Activated CD4-positive, alpha-beta T cell treated with anti-CD3 and anti-CD28 coated beads for 24 hours (primary cell): ENCODE results near the gene OLFM1.

Experiments used
- DNase-seq, 2 donors: peaks; one replicate each; pipeline ENCODE4 v3.0.0-alpha.2; 2020; ENCODE audit warnings: low read depth in 2 of 2

OLFM1 gene

DNA sequence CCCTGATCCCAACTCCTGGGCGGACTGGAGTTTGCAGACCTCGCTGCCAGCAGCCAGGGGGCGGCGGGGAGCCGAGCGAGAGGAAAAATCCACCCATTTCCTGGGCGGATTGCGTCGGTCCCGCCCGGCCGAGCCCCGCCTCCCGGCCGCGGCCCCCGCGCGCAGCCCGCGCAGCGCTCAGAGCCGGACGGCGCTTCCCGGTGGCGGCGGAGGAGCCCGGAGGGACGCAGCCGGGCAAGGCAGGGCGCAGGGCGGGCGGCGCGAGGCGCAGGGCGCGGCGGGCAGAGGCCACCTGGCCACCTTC is at the start of gene OLFM1:
OLFM1 (plus strand) TSS at position 180 of the 304 bp plus-strand sequence. CDS start 322 bp downstream, outside the sequence.
- peak in 1 of 2 donors; percentile 42 for DNase-seq

DNA sequence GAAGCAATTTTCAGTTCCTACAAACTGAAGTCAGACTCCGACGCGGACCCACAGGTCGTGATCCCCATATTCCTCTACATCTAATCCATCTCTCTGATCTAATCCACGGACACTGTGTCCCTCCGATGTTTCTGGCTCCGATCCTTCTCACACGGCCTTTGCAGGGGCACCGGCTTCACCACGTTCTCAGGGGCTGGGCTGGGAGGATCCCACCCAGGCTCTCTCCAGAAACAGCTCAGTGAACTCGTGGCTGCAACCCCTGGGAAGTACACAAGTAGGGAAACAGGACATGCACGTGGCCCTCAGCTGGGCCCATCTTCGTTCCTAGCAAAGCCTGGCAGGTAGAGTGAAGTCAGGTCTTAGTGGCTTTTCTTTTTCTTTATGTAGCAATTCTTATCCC is 49.1 kb upstream of the OLFM1 start:
- DNase-seq, result no peak

DNA sequence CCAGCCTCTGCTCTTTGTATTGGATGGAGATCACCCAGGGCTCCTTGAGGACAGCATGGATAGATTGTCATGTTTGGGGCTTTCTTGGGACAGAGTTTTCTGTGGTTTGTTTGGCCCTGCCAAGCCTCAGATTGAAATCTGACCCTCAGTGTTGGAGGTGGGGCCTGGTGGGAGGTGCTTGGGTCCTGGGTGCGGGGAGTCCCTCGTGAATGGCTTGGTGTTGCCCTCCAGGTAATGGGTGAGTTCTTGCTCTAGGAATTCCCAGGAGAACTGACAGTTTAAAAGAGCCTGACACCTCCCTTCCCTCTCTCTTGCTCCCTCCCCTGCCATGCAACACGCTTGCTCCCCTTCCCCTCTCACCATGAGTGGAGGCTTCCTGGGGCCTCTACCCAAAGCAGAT is 48.6 kb upstream of the OLFM1 start:
- no peak for DNase-seq

DNA sequence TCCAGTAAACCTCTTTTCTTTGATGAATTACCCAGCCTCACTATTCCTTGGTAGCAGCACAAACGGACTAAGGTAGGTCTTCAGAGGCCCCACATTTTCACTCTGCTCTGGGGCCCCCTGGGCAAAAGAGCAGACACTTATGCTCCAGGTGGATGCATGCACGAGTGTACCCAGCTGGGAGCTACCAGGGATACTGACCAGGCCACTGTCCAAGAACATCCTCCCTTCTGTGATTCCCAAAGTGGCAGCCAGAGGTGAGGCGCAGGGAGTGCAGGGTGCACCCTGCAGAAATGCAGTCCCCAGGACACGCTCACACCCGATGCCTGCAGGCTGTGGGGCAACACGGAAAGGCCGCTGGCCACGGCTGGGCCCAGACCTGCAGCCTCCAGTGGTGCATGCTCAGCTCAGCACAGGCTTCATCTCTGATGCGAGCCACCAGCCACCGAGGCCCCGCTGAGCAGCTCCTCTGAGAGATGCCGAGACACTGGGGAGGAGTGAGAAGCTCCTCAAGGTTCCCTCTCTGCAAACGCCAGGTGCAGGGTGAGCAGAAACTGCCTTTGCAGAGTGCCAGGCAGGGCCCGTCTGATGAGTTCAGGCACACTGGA is 48.1 kb upstream of the OLFM1 start:
- DNase-seq, result no peak

DNA sequence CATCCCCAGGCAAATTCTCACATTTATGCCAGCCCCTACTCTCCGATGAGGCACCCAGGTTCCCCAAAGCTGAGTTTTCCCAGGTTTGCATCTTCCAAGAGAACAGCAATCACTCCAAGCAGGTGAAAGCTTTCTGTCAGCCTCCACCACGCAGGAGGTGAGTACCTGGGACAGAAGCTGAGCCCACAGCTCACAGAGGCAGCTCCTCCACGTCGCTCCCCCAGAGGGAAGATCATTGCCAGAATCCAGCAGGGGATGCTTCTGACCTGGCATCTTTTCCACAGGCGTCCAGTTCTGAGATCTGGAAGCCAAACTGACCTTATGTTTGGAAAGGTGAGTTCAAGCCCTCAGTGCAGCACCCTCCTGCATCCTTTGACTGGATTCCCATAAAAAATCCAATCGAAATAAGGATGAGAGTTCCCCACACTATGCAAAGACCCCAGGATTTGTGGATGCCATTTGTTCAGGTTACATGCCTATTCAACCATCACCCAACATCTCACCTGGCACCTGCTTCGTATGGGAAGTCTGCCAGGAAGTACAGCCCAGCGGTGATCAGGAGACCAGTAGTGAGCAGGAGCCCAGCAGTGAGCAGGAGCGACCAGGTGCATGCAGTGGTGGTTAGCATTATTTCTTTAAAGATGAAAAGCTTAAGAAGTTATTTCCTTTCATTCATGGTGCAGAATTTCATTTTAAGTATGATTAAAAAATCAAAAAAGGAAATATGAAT is 47.4 kb upstream of the OLFM1 start:
- no peak for DNase-seq

DNA sequence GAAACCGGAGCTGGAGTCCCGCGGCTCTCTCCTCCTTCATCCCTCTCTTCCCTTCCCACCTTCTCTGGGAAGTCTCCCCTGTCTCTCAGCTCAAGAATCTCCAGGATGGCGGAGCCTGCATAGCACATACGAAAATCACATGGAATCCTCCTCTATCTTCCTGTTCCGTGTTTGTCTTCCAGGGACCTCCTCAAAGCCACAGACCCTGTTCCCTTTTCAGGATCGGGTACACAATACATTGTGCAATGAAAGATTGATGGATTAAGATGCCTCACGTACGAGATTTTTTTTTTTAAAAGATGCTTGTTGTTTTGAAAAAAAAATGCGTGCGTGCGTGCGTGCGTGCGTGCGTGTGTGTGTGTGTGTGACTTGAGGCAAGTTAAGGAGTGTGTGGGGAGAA is 46.6 kb upstream of the OLFM1 start:
- DNase-seq, result no peak

DNA sequence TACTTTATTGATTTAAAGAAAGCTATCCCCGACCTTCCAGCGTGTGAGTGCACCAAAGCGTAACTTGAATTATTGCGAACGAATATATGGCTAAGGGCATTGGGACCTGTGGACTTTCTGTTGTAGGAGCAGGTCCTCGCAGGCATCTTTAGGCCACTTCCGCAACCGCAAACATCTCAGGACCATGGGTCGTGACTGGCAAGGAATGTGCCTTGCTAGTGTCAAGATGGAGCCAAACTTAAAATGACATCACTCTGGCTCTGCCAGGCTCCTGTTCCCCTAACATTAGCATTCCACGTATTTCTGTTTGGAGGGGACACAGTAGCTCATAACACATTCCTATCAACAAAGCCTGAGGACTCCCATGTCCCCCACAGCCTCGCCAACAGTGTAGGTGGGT is 44.1 kb upstream of the OLFM1 start:
- no peak for DNase-seq

DNA sequence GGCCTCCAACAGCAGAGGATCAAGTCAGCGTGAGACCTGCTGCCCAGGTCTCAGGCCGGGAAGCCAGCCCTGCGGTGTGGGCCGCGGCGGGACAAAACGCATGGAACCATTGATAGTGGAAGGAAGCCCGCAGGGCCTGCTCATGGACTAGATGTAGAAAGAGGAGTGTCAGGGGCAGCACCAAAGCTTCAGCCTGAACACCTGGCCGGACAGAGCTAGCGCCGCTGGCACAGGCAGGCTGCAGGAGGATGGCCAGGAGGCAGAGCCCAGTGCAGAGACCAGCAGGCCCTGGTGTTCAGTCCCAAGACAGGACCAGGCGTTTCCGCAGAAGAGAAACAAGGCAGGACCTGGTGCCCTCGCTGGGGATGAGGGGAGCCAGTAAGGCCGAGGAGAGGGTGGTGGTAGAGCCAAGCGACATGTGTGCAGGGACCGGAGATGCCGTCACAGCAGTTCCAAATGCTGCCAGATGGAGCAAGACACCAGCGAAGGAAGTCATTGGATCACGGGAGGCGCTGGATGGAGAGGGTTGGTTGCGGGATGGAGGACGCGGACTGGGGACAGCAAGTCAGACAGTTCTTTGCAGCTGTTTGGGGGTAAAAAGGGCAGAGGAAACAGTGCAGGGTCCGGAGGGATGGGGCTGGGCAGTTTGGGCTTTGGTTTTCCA is 42.1 kb upstream of the OLFM1 start:
- DNase-seq, result no peak

DNA sequence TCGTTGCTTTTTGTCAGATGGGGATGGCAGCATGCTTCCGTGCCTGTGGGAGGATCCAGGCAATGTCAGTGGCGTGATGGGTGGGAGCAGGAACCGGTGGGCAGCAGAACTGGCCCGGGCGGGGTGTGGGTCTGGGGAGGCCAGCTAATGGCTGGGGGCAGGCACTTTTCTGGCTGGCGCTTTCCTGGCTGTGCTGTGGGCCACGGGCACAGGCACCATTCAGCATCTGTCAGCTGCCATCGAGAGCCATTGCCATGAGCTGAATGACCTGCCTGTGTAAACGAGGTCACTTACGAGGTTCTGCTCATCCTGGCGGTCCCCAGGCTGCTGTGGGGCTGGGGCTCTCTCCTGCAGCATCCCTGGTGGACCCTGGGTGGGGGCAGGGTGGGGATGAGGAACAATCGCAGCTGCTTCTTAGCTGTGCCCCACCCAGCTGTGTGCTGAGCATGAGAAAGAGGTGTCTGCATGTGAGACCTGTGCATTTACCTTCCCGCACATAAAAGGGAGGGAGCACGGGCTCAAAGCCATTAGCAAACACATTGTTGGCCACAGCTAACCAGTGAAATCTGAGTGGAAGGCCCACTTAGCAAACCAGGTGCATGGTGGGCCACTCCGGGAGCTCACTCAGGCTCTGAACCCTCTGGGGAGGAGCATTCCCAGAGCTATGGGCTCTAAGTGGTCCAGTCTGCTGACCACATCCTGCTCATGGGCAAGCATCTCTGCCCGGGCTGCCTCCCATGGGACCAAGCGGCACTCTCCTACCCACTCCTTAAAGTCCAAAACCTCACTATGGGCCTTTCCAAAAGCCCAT is 41.3 kb upstream of the OLFM1 start:
- DNase-seq, result no peak

DNA sequence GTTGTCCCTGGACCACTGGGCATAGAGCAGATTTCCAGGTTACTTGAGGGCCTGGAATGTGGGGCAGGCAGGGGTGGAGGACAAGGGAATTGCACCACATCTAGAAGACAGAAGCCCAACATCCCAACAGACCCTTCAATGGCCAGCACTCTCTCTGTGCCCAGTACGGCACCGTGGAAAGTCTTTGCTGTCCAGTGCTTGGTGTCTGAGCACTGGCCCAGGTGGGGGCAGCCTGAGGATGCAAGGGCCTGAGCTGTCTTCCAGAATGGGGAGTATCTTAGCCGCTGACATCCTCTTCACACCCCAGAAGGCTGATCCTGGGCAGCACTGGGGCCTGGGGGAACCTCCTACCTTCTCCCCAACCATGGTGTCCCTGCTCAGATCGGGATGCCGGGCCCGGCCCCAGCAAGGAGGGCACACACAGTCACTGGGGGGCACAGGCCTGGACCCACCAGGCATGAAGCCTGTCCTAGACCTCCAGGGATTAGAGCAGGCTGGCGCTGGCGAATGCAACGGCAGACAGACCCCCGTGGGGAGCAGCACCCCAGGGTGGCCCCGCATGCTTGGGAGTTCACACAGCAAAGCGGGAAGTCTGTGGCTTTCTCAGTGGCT is 40.6 kb upstream of the OLFM1 start:
- no peak for DNase-seq

DNA sequence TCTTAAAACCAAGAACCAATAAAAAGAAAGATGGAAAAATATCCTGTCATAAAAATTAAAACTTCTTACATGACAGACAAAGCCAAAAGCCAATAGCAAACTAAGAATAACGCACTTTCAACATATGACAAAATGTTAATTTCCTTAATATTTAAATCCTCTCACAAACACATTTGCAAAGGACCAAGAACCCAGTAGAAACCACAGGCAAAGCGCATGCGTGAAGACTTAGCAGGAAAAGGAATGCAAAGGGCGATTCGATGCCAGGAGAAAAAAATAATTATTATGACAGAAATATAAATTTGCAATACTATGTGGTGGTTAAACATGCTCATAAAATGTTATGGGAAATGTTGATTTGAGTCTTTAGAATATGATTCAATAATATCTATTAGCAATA is 39.9 kb upstream of the OLFM1 start:
- no peak for DNase-seq

DNA sequence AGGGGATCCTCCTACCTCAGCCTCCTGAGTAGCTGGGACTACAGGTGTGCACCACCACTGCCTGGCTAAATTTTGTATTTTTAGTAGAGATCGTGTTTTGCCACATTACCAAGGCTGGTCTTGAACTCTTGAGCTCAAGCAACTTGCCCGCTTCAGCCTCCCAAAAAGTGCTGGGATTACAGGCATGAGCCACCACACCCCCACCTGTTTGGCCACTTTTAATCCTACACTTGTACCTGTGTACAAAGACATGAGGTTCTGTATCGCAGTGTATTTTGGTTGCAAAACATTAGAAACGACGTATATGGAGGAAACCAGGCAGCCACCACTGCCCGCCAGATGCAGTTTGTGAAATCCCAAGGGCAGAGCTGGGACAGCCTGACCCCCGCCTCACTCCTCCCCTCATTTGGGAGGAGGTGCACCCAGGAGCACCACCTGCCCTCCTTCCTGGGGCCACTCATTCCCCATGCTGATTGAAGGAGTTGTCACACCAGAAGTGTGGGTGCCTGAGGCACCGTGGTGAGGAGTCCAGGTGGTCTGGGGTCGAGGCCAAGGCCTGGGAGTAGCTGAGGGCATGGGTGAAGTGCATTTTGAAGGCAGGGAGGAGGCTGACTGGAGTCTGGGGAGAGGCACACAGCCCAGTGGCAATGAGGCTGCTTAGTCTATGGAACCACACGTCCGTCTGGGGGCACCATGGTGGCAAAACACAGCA is 39.3 kb upstream of the OLFM1 start:
- no peak for DNase-seq

DNA sequence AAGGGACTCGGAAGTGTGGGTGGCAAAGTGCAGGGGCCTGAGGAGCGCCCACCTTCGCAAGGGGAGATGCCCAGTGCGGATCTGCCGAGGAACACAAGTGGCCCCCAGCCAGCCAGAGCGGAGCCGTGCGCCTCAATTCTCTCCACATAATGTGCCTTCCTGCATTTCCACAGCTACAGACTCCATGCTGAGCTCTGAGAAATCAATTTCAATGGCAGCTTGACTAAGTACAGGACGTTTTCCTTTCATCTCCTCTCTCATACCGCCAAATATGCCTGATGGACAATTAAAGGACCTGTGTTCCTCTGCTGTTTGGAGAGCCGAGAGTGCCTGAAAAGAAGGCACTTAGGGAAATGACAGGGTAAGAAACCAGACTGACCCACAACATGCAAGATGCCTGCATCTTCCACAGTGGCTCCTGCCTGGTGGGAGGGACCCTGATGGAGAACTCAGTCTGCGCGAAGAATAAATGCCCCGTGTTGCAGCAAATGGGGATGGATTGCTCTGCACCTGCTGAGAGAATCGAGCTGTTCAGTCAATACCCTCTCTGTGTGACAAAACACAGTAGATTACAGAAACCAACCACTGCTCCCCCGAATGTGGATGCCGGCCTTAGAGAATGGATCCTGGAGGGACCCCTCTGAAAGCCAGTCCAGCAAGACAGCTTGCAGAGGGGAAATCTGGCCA is 38.6 kb upstream of the OLFM1 start:
- DNase-seq, result no peak

DNA sequence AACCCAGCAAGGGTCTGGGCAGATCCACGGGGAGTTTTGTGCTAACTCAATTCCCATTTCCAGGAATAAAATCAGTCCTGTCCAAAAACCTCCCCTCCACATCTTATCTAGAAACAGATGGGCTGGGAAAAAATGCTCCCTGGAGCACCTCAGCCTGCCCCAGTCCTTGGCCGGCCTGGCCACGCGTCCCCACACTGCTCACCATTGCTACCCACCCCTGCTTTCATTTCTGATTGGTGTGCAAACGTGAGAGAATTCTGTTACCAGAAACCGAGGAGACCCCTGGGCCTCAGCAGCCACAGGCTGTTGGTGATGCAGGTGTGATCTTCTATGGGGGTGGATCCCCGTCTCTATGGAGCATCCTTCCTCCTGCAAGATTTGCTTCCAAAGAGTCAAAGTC is 38.0 kb upstream of the OLFM1 start:
- no peak for DNase-seq

DNA sequence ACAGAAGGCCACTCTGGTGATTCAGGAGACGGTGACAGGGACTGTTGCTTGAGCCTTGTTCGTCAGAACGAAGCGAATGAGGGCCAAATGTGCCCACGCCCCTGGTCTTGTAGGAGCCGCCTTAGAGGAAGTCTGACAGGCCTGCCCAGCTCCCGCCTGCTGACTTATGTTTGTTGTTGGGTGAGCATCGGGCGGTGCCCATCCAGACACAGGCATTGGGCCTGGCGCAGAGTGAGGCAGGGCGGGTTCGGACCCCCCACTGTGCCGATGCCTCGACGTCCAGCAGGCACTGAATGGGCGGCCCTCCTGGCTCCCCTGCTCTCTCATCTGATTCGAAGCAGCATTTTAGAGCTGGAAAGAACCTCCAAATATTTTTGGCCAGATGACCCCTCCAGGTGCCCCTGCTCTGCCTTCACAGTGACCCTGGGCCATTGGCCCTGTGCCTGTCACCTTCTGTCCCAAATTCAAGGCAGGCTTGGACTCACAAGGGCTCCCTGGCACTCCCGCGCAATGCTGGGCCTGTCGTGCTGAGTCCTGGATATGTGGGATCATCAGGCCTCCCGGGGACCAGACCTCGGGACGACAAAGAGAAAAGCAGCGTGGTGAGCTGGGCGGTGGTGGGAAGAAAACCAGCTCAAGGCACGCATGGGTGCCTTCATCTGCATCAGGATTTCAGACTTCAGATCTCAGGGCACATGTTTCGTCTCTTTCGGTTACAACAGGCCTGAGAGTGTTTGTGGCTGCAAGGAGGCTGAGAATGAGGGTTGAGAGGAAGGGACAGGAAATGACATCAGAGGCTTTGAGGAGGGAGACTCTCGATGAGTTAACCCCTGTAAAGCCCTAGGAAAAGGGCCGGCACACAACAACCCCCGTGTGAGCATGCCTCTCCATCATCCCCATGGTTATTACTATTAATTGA is 37.1 kb upstream of the OLFM1 start:
- no peak for DNase-seq

DNA sequence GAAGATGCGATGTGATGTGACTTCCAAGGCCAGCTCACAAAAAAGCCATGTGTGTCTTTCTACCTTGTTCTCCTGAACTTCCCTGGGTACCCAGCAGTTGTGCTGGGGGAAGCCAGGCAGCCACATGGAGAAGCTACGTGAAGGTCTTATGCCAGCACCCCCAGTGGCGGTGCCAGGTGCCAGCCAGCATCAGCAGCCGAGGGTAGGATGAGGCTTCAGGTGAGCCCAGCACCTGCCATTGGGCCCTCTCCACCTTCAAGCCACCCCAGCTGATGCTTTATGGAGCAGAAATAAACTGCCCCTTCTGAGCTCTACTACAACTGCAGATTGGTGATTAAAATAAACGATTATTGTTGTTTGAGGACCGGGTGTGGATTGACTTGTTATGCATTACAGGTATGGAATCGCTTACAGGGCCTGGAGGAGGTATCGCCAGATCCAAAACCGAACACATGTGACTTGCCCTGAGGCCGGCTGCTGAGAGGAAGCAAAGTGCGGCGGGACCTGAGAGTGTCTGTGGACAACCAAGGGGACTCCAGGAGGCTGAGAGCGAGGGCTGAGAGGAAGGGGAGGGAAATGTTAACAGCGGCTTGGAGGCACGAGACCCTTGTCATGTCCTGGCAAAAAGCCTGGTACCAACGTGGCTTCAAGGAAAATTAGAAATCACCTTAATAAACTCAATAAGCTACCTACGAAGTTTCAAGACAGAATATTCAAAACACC is 36.0 kb upstream of the OLFM1 start:
- DNase-seq, result no peak

DNA sequence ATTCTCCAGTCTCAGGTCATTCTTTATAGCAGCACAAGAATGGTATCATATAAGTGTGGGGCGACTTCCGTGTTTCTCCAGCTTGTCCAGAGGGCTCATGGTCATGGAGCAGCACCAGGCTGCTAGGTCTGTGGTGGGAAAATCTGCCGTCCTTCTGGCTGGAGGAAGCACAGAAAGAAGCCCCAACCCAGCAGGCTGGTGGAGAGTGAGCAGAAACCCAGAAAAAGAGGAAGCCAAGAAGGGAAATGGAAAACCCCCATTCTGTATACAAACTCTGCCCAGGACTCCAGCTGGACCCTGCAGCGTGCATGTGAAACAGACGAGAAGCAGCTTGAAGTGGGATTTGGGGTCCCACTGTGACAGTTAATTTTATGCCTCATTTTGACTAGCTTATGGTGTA is 34.3 kb upstream of the OLFM1 start:
- DNase-seq, result no peak

DNA sequence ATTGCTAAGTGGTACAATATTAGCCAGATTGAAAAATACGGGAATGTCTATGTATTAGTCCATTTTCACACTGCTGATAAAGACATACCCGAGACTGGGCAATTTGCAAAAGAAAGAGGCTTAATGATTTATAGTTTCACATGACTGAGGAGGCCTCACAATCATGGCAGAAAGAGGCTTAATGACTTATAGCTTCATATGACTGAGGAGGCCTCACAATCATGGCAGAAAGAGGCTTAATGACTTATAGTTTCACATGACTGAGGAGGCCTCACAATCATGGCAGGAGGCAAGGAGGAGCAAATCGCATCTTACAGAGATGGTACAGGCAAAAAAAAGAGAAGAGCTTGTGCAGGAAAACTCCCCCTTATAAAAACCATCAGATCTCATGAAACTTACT is 32.3 kb upstream of the OLFM1 start:
- no peak for DNase-seq

DNA sequence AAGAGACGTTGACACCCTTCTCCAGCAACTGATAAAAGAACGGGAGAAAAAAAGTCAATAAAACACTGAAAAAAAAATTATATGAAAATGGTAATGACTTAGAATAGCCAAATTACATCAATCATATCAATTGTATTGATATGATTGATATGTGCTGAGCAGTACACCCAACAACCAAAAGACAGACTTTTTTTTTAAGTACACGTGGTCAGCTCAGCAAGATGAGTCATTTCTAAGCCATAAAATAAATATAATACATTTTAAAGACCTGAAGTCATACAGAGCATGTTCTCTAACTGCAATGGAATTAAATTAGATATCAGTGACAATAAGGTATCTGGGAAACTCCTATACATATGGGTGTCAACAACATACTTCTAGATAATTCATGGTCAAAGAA is 30.9 kb upstream of the OLFM1 start:
- DNase-seq, result no peak
